HG03135 (cell line): ENCODE results near the gene GALC.

ENCODE experiments used
- ATAC-seq: cut with Tn5 transposase; IDR thresholded peaks from one replicate; pipeline ENCODE4 v1.9.1; 2021; ENCODE audit warnings: mild to moderate bottlenecking, moderate library complexity; ENCODE audit not compliant: unreplicated experiment

GALC gene

DNA sequence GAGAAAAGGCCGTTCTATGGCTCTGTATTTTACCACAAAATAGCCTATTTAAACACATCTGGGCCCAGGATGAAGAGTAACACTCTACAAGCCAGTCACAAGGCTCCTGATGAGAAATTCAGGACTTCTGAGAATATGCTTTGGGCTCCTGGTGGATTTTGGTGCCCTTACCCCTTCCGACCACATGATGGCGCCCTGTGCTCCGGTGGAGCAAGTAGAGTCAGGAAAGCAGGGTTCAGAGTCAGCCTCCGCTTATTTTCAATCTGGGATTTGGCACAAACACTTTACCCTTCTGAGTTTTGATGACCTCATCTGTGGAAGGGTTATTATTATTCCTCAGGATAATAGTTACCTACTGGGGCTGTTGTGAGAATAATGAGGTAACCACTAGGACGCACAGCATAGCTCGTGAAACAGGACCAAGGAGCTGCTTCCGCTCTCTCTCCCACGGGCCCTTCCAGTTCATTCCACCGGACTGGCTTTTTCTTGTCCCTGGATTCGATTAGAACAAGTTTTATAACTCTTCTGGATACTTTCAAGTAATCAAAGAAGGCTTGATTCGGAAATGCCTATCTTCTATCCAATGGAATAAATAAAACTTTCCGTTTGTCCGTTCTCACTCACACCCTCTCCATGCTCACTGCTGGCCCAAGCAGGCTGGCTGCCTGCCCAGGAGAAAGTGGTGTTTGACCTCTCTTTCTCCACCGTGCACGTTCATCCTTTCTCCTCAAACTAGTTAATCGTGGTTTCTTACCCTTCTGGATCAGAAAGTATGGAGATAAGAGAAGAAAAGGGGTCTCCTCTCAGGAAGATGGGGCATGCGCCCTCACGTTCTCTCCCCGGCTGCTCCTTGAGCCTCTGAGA lies 104.6 kb downstream of the GALC start:
- ATAC-seq = no peak

DNA sequence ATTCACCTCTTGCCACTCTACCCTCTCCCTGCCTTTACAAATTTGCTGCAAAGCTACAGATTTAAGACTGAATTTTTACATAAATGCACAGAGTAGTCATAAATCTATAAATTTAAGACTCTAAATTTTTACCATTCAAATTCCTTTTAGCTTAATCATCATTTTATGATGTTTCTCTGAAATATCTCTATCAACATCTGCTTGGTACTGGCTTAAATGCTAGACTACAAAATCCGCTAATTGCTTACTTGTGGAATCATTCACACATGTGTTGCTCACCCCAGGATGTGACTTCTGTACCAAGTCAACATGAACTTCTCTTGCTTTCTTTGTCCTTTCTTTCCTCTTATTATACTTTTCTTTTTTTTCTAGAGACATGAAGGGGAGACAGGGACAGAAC lies 109.2 kb downstream of the GALC start:
- ATAC-seq = no peak
